ENCODE measurements around the gene CPNE5.

GRCh38 chr6:36838896-36839748 is at the start of gene CPNE5:
- TF ChIP-seq CTCF (conservative IDR thresholded peaks at IDR 0.05) (no peak), ZFX (IDR thresholded peaks at IDR 0.05) (no peak)
